CMK (cell line): ENCODE results near the gene AGAP3.

Source experiments
- DNase-seq: peaks from one replicate; pipeline ENCODE4 v3.0.0-alpha.2; 2010; ENCODE audit warnings: low read depth

AGAP3 gene

GRCh38 chr7:151167197-151167961 lies 81.1 kb downstream of the AGAP3 start, which contains the start of gene GBX1:
TSS of gene GBX1 (minus strand) at chr7:151167694. CDS start at chr7:151167548, 146 bp downstream.
- DNase-seq: no peak

- DNase-seq: no peak
These were observed 81.9 kb downstream of the AGAP3 start for GRCh38 chr7:151168003-151168786.

- DNase-seq: no peak
These were observed 82.5 kb downstream of the AGAP3 start for GRCh38 chr7:151168787-151169162.

- peak; percentile 8 for DNase-seq
These were observed 86.2 kb downstream of the AGAP3 start for GRCh38 chr7:151172273-151173141.

DNA sequence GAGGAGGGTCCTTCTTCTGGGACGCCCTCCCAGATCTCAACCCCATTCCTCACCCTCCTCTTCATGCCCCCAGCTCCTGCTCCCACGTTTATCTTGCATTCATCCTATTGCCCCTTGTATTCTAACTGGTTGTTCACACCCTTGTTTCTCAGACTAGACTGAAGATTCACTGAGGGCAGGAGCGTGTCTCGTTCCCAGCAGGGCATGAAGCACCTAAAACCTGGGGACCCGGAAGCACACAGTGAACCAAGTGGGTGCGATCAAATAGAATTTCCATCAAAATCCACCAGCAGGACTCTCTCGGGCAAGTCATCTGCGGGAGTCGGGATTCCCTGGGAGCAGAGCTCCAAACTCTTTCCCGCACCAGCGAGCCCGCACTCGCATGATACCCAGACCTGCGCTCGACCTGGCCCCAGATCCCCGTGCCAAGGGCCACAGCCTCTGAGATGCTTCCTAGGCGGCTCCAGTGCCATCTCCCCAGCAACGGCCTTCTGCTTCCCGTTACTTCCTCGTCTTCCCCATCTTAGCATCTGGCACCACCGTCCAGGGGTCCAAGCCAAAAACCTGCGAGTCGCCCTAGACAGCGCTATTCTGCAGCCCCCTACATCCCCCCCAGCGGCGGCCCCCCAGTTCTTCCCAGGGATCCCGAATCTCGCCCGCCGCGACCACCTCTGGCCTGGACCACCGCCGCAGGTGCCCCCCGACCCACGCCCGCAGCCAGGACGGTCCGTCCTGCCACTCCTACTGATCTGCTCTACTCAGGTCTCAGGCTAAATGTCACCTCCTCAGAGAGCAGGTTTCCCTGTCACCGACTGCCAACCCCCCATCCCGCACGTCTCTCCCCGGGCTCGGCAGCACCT lies 87.3 kb downstream of the AGAP3 start:
- no peak for DNase-seq

DNA sequence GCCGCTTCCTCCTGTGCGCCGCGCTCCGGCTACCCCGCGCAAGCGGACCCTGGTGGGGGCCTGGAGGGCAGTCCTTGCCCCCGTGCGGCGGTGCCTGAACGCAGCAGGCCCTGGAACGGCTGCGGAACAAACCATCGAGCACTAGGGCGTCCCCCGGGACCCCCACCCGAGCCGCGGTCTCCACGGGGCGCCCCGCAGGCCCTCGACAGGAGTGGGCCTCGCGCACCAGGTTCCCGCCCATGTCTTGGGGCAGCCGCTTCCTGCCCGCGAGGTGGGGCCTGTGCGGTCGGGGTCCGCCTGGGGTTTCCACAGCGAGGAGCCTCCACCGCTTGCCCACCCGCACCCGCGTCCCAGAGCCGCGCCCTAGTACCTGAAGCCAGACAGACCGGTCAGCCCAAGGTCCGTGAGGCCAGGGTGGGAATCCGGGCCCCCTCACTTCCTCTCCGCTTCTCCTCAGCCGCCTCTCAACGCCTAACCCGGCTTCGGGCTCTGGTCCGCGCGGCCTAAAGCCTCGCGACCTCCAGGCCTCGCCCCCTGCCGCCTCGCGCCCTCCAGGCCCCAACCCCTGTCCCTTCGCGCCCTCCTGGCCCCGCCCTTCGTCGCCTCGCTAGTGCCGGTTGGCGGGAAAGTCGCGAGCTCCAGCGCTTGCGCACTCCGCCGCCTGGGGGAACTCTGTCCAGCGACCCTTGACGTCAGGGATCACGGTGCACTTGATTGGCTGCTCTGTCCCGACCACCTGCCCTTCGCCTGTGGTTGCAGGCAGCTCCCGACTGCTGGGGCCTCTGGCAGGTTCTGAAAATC lies 88.2 kb downstream of the AGAP3 start:
- DNase-seq: no peak

GRCh38 chr7:151175047-151175792 lies 88.9 kb downstream of the AGAP3 start:
- no peak for DNase-seq

GRCh38 chr7:151175793-151176311 lies 89.6 kb downstream of the AGAP3 start:
- DNase-seq: no peak

- no peak for DNase-seq
These were observed 90.1 kb downstream of the AGAP3 start for GRCh38 chr7:151176401-151176800.

DNA sequence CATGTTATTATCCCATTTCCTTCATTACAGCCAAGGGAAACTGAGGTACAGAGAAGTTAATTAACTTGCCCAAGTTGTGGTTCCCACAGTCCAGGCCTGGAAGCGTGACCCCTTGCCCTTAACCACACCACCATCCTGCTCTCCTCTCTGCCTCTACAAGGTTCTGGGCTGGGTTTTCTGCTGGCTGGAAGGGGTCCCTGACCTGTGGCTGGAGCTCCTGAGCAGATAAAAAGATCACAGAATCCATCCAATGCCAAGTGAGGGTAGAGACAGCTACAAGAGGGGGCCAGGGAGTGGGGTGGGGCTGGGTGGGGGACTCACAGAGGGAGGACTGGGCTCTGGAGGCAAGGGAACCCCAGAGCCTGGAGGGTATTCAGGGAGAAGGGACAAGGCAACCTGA lies 91.0 kb downstream of the AGAP3 start:
- no peak for DNase-seq

GRCh38 chr7:151178236-151178635 lies 92.0 kb downstream of the AGAP3 start:
- DNase-seq: no peak

DNA sequence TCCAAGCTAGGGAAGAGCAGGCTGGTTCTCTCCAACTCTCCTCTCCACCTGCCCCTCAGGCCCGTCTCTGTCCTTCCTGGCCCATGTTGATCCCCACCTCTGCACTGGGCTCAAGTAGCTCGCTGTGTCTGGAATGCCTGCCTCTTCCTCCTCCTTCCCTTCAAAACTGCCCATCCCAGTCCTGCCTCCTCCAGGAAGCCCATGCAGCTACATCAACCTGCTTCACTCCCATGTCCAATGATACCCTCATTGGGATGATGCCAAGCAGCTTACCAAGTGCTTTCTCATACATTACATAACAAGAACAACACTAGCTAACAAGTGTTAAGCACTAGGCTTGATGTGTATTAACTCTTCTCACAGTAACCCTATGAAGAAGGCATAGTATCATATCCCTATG lies 92.6 kb downstream of the AGAP3 start:
- no peak for DNase-seq

- DNase-seq: no peak
These were observed 93.1 kb downstream of the AGAP3 start for GRCh38 chr7:151179287-151179860.

- no peak for DNase-seq
These were observed 93.7 kb downstream of the AGAP3 start for GRCh38 chr7:151179946-151180345.

- DNase-seq: no peak
These were observed 94.7 kb downstream of the AGAP3 start for GRCh38 chr7:151181011-151181431.

GRCh38 chr7:151185762-151186639 lies 99.7 kb downstream of the AGAP3 start:
- DNase-seq: no peak

DNA sequence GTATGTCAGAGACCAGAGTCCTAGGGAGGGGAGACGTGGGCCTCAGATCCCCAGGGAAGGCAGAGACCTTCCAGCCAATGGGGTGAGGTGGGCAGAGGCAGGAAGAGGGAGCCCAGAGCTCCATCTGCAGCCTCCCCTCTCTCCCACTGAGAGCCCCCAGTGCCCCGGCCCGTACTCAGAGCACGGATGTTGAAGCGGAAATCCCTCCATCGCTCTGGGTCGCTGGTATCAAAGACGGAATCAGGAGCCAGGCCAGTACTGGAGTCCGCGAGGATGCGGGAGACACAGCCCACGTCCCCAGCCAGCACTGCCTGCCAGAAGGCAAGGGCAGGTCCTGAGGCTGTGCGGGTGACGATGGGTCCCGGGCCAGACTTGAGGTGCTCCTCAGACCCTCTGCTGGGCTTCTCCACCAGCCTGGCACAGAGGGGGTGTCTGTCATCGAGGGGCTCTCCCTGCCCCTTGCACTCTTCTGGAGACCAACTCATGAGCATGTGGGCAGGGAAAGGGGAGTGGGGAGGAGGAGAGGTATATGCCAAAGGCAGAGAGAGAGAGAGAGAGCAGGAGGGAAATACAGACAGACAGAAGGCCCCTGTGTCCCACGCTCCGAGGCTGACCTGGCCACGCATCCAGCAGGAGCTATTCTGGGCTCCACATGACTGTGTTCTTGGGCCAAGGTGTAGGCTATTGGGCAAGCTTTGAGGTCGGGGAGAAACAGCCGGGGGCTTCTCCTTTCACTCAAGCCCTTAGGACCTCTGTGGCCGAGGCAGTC lies 100.5 kb downstream of the AGAP3 start, which contains the start of gene ASB10:
Gene ASB10, minus strand, starts transcription at position 611 of the 769 bp plus-strand sequence. Its CDS starts 120 bp downstream, at position 491.
- DNase-seq: no peak
